Stimulated activated CD8-positive, alpha-beta memory T cell treated with anti-CD3 and anti-CD28 coated beads, Interleukin-15, amount 100 ng/mL, for 1 hour (primary cell): ENCODE results near the gene RCBTB2.
"Not testable (repeated sequence)": the region's sequence is repeated elsewhere in the genome, so short reads cannot be mapped to it uniquely, and the experiment has no call there.

Experiments used
- DNase-seq: peaks from one replicate; pipeline ENCODE4 v3.0.0-alpha.2; 2020; ENCODE audit warnings: low read depth

RCBTB2 gene

DNA sequence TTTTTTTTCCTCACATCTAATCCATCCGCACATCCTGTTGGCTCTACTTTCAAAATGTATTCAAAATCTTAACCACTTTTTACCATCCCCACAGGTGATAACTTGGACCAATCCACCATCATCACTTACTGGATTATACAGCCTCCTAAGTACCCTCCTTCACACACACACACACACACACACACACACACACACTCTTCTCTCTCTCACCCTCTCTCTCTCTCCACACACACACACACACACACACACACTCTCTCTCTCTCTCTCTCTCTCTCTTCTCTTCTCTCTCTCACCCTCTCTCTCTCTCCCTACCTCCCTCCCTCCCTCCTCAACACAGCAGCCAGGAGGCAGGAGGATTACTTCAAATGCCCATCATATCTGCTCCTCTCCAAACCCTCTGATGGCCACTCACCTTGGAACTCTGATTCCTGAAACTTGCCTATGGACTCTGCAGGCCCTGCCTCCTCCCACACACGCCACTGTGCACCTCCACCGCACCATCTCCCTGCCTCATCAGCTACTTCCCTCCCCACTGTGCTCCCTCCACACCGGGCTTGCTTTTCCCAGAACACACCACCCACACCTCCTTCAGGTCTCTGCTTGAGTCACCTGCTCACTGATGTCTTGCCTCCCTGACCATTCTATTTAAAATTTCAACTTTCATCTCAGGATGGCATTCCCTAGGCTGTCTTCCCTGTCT is 39.7 kb downstream of the RCBTB2 start:
- DNase-seq, result no peak

GRCh38 chr13:48492470-48493065 is 40.3 kb downstream of the RCBTB2 start:
- no peak for DNase-seq

- no peak for DNase-seq
Measured at GRCh38 chr13:48492096-48492440, 40.8 kb downstream of the RCBTB2 start.

GRCh38 chr13:48491423-48492095 is 41.3 kb downstream of the RCBTB2 start:
- no peak for DNase-seq

DNA sequence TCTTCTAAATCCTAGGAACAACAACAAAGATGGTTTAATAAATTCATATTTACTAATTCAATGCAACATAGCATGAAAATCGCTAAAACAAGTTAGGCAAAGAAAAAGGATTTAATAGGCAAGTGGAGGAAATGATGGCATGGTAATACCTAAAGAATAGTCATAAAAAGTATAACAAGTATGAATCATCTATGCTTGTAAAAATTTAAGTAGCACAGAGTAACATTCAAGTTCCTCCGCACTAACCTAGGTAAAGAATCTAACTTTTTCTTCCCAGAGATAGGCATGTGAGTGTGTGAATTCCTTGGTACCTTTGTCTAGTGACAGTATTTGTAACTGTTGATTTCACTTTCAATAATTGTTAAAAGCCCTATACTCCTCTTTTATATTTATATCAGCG is 42.6 kb downstream of the RCBTB2 start:
- DNase-seq, result no peak

DNA sequence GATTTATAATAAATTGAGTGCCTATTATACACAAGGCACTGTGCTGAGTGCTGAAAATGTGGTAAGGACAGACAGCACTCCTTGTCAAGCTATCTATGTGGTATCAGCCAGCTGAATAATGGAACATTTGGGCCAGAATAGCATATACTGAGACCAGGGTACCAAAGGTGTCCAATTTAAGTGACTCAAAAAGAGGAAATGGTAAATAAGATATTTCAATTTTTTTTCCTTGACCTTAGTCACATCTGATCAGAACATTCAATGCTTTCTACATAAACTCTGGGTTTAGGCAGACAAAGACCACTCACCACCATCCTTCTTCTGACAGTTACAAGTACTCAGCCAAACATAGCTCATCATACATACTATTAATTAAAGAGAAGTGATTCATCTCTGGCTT is 43.2 kb downstream of the RCBTB2 start:
- DNase-seq, result no peak

DNA sequence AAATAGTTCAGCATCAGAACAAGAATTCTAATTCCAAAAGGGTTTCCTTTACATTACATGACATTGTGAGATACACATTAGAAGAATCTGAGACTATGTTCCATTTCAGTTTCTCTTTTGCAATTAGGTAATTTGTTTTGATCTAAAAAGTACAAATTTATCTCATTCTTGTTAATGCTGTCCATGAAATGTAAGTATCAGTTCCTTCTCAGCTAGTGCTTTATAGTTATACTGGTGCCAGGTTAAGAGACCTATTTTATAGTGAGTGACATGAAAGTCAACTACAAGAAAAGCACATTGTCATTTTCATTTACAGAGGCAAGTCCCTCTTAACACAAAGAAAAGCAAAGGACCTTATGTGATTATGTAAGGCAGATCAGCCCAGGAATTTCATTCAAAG is 43.9 kb downstream of the RCBTB2 start:
- no peak for DNase-seq

GRCh38 chr13:48487968-48488367 is 44.9 kb downstream of the RCBTB2 start:
- DNase-seq, result no peak

GRCh38 chr13:48486836-48487235 is 46.0 kb downstream of the RCBTB2 start:
- DNase-seq, result no peak

DNA sequence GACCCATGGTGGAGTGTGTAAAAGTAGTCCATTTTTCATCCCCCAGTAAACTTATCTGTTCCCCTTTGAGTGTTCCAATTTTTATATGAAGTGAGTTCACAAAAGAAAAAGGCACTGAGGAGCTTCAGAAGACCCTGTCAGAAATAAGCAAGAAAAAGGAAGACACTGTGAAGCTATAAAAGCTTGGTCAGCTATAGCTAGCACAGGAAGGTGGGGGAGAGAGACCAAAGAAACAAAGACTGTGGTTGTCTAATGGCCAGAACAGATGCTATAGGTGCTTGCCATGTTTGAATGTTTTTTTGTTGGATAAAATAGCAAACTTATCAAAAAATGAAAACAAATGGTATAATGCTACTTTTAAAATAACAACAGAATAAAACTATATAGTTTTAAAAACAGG is 46.5 kb downstream of the RCBTB2 start:
- DNase-seq, result no peak

DNA sequence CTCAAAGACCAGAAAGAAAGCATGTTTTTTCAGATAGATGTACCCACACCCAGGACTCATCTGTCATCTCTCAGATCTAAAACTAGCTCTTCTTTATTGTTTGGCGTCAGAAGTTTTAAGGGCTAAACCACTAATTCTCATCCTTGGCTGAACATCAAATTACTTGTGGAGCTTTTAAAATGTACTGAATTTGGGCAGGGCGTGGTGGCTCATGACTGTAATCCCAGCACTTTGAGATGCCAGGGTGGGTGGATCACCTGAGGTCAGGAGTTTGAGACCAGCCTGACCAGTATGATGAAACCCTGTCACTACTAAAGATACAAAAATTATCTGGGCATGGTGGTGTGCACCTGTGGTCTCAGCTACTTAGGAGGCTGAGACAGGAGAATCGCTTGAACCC is 47.4 kb downstream of the RCBTB2 start:
- no peak for DNase-seq

GRCh38 chr13:48483575-48483974 is 49.3 kb downstream of the RCBTB2 start:
- DNase-seq, result no peak

DNA sequence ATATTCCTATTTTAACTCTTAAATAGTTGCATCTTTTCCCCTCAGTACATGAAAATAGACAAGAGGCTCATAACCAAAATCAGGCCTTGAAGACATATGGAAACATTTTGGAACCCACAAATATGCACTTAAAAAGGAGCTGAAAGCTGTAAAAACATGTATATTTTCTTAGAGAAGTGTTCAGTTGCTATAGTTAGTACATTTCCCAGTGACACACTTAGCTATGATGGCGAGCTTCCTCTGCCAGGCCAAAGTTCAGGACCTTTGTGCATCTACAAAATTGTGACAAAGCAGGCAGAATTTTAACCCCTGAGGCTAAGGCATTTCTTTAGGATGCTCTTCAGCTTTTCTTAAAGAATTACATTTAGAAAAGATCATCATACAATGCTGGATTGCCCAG is 54.5 kb downstream of the RCBTB2 start:
- DNase-seq, result no peak

DNA sequence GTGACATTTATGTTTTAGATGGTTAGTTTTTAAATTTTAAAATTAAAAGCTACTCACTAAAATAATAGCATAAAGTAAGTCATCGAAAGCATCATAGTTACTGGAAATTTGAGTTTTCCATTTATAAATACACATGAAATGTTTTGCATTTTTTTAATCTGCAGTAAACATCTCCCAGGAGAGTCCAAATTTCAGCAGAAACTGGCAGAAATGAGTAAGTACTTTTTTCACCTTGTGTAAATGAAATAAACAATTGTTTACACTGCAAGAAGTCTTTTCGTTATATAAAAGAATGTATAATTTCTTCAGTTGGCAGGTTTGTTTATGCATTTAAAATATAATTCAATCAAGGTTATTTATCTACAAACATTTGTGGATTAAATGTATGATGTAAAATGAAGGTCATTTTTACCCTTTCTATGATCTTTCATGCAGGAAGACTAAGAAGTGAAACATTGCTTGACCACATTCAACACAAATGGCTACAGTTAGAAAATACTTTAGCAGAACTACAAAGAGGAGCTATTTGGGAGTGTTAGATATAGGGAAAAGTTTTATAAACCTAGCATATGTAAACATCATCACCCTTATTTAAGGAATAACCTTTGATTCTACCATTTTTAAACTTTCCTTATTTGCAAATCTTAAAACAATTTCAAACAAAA is 55.6 kb downstream of the RCBTB2 start:
- DNase-seq, result no peak

DNA sequence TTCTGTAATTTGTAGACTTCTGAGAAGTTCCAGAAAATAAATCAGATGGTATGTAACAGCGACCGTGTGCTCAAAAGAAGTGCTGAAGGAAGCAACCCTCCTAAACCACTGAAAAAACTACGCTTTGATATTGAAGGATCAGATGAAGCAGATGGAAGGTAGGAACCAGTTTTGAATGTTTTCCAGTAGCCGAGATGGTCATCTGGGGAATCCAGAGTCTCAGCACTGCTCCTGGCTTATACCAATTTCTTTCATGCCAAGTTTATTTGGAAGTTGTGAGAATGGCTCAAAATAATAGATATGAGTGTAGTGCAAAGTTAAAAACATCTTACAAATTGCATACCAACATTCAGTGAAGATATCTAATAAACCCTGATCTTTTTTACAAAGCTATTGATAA is 56.2 kb downstream of the RCBTB2 start:
- no peak for DNase-seq

DNA sequence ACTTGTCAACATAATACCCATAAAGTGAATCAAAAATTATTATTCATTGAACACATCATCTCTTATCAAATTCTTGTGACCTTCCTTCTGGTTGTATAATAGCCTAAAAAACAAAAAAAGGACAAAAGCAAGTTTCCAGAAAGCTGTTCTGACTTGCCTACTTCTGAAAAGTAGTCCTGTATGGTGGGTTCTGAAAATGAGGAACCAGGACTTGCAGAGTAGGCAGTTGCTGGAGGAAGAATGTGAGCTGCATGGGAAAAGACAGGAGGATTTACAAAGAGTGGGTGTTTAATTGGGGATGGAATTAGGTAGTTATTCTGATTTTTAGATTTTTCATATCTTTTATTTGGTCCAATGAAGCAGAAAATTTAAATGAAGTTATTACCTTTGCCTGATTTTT is 56.7 kb downstream of the RCBTB2 start:
- DNase-seq, result no peak

DNA sequence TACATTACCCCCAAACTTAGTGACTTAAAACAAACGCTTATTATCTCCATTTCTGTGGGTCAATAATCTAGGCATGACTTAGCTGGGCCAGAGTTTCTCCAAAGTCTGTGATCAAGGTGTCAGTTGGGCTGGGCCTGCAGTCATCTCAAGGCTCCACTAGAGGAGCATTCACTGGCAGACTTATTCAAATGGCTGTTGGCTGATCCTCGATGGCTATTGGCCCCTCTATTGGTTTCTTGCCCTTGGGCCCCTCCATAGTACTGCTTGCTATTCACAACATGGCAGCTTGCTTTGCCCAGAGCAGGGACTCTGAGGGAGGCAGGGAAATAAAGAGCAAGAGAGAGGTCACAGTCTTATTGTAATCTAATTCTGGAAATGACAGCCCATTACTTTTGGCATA is 57.6 kb downstream of the RCBTB2 start:
- no peak for DNase-seq

GRCh38 chr13:48457578-48458242 is 75.2 kb downstream of the RCBTB2 start:
- no peak for DNase-seq

DNA sequence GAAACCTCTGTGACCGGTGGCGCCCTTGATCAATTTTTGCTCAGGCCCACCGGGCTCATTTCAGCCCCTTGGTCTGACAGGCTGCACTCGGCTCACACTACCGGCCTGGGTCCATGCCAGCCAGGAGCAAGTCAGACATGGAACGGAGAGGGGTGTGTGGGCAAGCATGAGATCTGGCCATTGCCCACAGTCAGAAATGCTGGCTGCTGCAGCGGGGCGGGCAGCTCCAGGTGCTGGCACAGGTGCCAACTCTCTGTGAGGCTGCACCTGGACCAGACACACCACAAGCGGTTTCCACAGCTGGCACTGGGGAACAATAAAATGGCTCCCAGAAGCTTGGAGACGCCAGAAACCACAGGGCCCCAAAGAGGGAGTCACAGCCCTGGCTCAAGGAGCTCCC is 76.3 kb downstream of the RCBTB2 start:
- no peak for DNase-seq

DNA sequence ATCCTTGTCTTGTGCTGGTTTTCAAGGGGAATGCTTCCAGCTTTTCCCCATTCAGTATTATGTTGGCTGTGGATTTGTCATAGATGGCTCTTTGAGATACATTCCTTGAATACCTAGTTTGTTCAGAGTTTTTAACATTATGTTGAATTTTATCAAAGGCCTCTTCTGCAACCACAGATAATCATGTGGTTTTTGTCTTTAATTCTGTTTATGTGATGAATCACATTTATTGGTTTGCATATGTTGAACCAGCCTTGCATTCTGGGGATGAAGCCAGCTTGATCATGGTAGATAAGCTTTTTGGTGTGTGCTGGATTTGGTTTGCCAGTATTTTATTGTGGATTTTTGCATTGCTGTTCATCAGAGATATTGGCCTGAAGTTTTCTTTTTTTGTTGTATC is 81.7 kb downstream of the RCBTB2 start:
- not testable (repeated sequence) for DNase-seq

DNA sequence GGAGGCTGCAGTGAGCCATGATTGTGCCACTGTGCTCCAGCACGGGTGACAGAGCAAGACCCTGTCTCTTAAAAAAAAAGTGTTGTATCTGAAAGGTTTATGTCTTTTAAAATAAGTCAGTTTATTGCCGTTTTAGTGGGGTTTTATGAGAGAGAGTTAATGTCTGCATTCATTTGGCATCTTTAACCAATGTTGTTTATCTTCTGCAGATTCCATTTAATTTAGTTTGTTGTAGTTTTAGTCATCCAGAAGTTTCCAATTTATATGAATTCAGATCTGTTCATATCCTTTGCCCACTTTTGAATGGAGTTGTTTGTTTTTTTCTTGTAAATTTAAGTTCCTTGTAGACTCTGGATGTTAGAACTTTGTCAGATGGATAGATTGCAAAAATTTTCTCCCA is 83.2 kb downstream of the RCBTB2 start:
- no peak for DNase-seq

- DNase-seq, result no peak
Measured at GRCh38 chr13:48448959-48449614, 83.8 kb downstream of the RCBTB2 start.
